ENCODE results near the gene NEURL1B. TPM values are rescaled to one million over a fixed set of nuclear protein-coding genes. Genes with fewer than 3 reads are reported as not detected.

Gene NEURL1B
- total and polyA plus RNA-seq, 10 of the 15 experiments (the other 5 are each of a cell fraction or from before 2014, with no cell fraction given) = 0.04 to 0.28 (median 0.05) TPM; not detected in 4

DNA sequence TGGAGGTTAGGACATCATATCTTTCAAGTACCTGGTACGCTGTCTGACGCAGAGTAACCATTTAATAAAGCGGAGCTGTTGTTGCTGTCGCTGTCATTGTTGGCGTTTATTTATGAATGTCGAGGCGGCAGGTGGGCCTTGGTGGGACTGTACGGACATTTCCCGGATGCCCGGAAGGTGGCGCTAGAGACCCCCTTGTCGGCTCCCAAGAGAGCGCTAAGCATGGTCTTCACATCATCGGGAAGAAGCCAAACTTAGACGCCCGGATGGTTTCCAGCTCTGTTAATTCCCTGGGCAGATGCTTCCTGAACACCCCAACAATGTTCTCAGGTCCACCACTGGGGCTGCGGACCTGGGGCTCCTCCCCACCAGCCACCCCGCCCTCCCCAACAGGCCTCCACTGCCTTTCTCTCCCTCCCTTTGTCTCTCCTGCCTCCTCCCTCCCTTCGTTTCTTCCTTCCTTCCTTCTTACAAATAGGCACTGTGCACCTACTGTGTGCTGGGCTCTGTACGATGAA is 75.8 kb downstream of the NEURL1B start (continued):
- TF ChIP-seq RAD51 (IDR thresholded peaks at IDR 0.05) (no peak), CREB1 (IDR thresholded peaks at IDR 0.05; ENCODE audit: low read depth) (no peak), BHLHE40 (IDR thresholded peaks at IDR 0.05; ENCODE audit: borderline replicate concordance in 1 of 2, low read depth in 2 of 2, low read length in 1 of 2) (no peak), SMC3 (IDR thresholded peaks at IDR 0.05; ENCODE audit: borderline replicate concordance, low read length) (peak; percentile 94), ZNF207 (IDR thresholded peaks at IDR 0.05; ENCODE audit: borderline replicate concordance) (no peak), MEF2B (IDR thresholded peaks at IDR 0.05; ENCODE audit: partially characterized antibody, poor library complexity, severe bottlenecking) (peak; percentile 27), NRF1 (conservative IDR thresholded peaks at IDR 0.05; ENCODE audit: low read depth, low read length) (no peak), RAD21 (IDR thresholded peaks at IDR 0.05; ENCODE audit: insufficient read depth, low read depth, low read length) (peak; percentile 90), YY1 (IDR thresholded peaks at IDR 0.05; ENCODE audit: low read depth, low read length) (peak; percentile 62; the same call in 1 of the 2 replicates), ZNF384 (IDR thresholded peaks at IDR 0.05; ENCODE audit: borderline replicate concordance, low read depth, low read length) (no peak), MXI1 (IDR thresholded peaks at IDR 0.05; ENCODE audit: low read depth, low read length) (no peak)
- TF ChIP-seq, protein P1, sequence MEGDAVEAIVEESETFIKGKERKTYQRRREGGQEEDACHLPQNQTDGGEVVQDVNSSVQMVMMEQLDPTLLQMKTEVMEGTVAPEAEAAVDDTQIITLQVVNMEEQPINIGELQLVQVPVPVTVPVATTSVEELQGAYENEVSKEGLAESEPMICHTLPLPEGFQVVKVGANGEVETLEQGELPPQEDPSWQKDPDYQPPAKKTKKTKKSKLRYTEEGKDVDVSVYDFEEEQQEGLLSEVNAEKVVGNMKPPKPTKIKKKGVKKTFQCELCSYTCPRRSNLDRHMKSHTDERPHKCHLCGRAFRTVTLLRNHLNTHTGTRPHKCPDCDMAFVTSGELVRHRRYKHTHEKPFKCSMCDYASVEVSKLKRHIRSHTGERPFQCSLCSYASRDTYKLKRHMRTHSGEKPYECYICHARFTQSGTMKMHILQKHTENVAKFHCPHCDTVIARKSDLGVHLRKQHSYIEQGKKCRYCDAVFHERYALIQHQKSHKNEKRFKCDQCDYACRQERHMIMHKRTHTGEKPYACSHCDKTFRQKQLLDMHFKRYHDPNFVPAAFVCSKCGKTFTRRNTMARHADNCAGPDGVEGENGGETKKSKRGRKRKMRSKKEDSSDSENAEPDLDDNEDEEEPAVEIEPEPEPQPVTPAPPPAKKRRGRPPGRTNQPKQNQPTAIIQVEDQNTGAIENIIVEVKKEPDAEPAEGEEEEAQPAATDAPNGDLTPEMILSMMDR (IDR thresholded peaks at IDR 0.05 in 2 of 3, conservative IDR thresholded peaks at IDR 0.05 in 1 of 3; ENCODE audit: control insufficient read depth in 2 of 3, extremely low read depth in 1 of 3, insufficient read depth in 1 of 3, low read depth in 3 of 3, low read length in 3 of 3) = peak; percentile 77 to 86 (median 84)
- TF ChIP-seq, protein P2, sequence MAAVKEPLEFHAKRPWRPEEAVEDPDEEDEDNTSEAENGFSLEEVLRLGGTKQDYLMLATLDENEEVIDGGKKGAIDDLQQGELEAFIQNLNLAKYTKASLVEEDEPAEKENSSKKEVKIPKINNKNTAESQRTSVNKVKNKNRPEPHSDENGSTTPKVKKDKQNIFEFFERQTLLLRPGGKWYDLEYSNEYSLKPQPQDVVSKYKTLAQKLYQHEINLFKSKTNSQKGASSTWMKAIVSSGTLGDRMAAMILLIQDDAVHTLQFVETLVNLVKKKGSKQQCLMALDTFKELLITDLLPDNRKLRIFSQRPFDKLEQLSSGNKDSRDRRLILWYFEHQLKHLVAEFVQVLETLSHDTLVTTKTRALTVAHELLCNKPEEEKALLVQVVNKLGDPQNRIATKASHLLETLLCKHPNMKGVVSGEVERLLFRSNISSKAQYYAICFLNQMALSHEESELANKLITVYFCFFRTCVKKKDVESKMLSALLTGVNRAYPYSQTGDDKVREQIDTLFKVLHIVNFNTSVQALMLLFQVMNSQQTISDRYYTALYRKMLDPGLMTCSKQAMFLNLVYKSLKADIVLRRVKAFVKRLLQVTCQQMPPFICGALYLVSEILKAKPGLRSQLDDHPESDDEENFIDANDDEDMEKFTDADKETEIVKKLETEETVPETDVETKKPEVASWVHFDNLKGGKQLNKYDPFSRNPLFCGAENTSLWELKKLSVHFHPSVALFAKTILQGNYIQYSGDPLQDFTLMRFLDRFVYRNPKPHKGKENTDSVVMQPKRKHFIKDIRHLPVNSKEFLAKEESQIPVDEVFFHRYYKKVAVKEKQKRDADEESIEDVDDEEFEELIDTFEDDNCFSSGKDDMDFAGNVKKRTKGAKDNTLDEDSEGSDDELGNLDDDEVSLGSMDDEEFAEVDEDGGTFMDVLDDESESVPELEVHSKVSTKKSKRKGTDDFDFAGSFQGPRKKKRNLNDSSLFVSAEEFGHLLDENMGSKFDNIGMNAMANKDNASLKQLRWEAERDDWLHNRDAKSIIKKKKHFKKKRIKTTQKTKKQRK (IDR thresholded peaks at IDR 0.05; ENCODE audit: low read depth, low read length) = no peak
- TF ChIP-seq, protein P3, sequence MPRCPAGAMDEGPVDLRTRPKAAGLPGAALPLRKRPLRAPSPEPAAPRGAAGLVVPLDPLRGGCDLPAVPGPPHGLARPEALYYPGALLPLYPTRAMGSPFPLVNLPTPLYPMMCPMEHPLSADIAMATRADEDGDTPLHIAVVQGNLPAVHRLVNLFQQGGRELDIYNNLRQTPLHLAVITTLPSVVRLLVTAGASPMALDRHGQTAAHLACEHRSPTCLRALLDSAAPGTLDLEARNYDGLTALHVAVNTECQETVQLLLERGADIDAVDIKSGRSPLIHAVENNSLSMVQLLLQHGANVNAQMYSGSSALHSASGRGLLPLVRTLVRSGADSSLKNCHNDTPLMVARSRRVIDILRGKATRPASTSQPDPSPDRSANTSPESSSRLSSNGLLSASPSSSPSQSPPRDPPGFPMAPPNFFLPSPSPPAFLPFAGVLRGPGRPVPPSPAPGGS (IDR thresholded peaks at IDR 0.05; ENCODE audit: borderline replicate concordance, insufficient read depth, low read depth, low read length, poor library complexity, severe bottlenecking) = no peak
